NCI-H1930 (cell line): ENCODE measurements around the gene RASAL1.
"Not testable (repeated sequence)": the region's sequence is repeated elsewhere in the genome, so short reads cannot be mapped to it uniquely, and the experiment has no call there.

Experiments used
- DNase-seq, 2 experiments: peaks; one replicate each; lab custom pipeline; 2025; lab: John Stamatoyannopoulos, UW

RASAL1 gene

GRCh38 chr12:113161415-113162016, 26.0 kb upstream of the RASAL1 start:
- DNase-seq = no peak

GRCh38 chr12:113159937-113160336, 24.4 kb upstream of the RASAL1 start:
- DNase-seq = no peak

GRCh38 chr12:113158439-113159203, 23.1 kb upstream of the RASAL1 start:
- no peak for DNase-seq

GRCh38 chr12:113157218-113157859, 21.8 kb upstream of the RASAL1 start:
- no peak for DNase-seq

- no peak for DNase-seq
Observed at GRCh38 chr12:113155646-113156045, 20.1 kb upstream of the RASAL1 start.

- DNase-seq = no peak
Observed at GRCh38 chr12:113155060-113155459, 19.5 kb upstream of the RASAL1 start.

GRCh38 chr12:113154351-113154973, 18.9 kb upstream of the RASAL1 start:
- peak in 1 of 2 experiments; percentile 6 for DNase-seq

GRCh38 chr12:113152835-113153814, 17.6 kb upstream of the RASAL1 start:
- DNase-seq = peak; percentile 46 to 70

GRCh38 chr12:113152196-113152834, 16.8 kb upstream of the RASAL1 start:
- DNase-seq = no peak

GRCh38 chr12:113151655-113152054, 16.1 kb upstream of the RASAL1 start:
- DNase-seq = no peak

- DNase-seq = peak in 1 of 2 experiments; percentile 27
Observed at GRCh38 chr12:113149361-113150150, 14.0 kb upstream of the RASAL1 start, which contains the start of gene CFAP73. TSS of gene CFAP73 (plus strand) at chr12:113149724. CDS start at chr12:113149858, 134 bp downstream.

GRCh38 chr12:113146999-113147398, 11.4 kb upstream of the RASAL1 start:
- no peak for DNase-seq

GRCh38 chr12:113145720-113146551, 10.4 kb upstream of the RASAL1 start:
- DNase-seq = no peak

GRCh38 chr12:113144806-113145205, 9.2 kb upstream of the RASAL1 start:
- DNase-seq = no peak

- no peak for DNase-seq
Observed at GRCh38 chr12:113143959-113144358, 8.4 kb upstream of the RASAL1 start.

- no peak for DNase-seq
Observed at GRCh38 chr12:113142886-113143332, 7.3 kb upstream of the RASAL1 start.

- no peak for DNase-seq
Observed at GRCh38 chr12:113142173-113142885, 6.8 kb upstream of the RASAL1 start.

- DNase-seq = not testable (repeated sequence)
Observed at GRCh38 chr12:113141716-113142115, 6.2 kb upstream of the RASAL1 start.
